H9 (cell line): Measurements from ENCODE around the gene UNC5B. TPM values are rescaled to one million over a fixed set of nuclear protein-coding genes. Genes with fewer than 3 reads are reported as not detected.

ENCODE experiments used
- DNase-seq: peaks from one replicate; pipeline ENCODE4 v3.0.0-alpha.2; 2017
- H2AFZ ChIP-seq: one replicate; pipeline ENCODE4 v1.6.1; 2013; ENCODE audit warnings: mild to moderate bottlenecking, low read length, control low read depth, moderate library complexity
- H2AK5ac ChIP-seq: 2 replicates; pipeline ENCODE4 v1.6.1; 2013; ENCODE audit warnings: low read length, control low read depth, mixed read lengths; ENCODE audit not compliant: insufficient read length
- H2BK120ac ChIP-seq: one replicate; pipeline ENCODE4 v1.6.1; 2013; ENCODE audit warnings: low read depth, mild to moderate bottlenecking, low read length, control low read depth, inconsistent platforms; ENCODE audit not compliant: poor library complexity, severe bottlenecking
- H2BK12ac ChIP-seq: 2 replicates; pipeline ENCODE4 v1.6.1; 2013; ENCODE audit warnings: low read length, control low read depth, mixed read lengths, low read depth; ENCODE audit not compliant: insufficient read length
- H2BK15ac ChIP-seq: 2 replicates; pipeline ENCODE4 v1.6.1; 2013; ENCODE audit warnings: low read depth, low read length, control low read depth
- H2BK20ac ChIP-seq: one replicate; pipeline ENCODE4 v1.6.1; 2013; ENCODE audit warnings: low read depth, mild to moderate bottlenecking, low read length, control low read depth, inconsistent platforms; ENCODE audit not compliant: poor library complexity, severe bottlenecking
- H2BK5ac ChIP-seq: 2 replicates; pipeline ENCODE4 v1.6.1; 2013; ENCODE audit warnings: low read length, control low read depth, mixed read lengths; ENCODE audit not compliant: insufficient read length
- H3K14ac ChIP-seq: 2 replicates; pipeline ENCODE4 v1.6.1; 2013; ENCODE audit warnings: low read length, control low read depth; ENCODE audit not compliant: insufficient read depth
- H3K18ac ChIP-seq: 2 replicates; pipeline ENCODE4 v1.6.1; 2013; ENCODE audit warnings: low read depth, mild to moderate bottlenecking, mixed read lengths, low read length, control low read depth; ENCODE audit not compliant: insufficient read length
- H3K23ac ChIP-seq: 2 replicates; pipeline ENCODE4 v1.6.1; 2013; ENCODE audit warnings: low read length, control low read depth, mixed read lengths, low read depth; ENCODE audit not compliant: insufficient read length
- H3K23me2 ChIP-seq: 2 replicates; pipeline ENCODE4 v1.6.1; 2013; ENCODE audit warnings: low read depth, mild to moderate bottlenecking, mixed read lengths, low read length, control low read depth; ENCODE audit not compliant: insufficient read length, poor library complexity, severe bottlenecking
- H3K27ac ChIP-seq: 2 replicates; pipeline ENCODE4 v1.5.1; 2013; ENCODE audit warnings: low read length, control low read depth, mixed read lengths, low read depth; ENCODE audit not compliant: insufficient read length
- H3K27me3 ChIP-seq: 2 replicates; pipeline ENCODE4 v1.6.1; 2013; ENCODE audit warnings: low read length, control low read depth, inconsistent platforms; ENCODE audit not compliant: insufficient read depth
- H3K4ac ChIP-seq: 2 replicates; pipeline ENCODE4 v1.6.1; 2013; ENCODE audit warnings: low read depth, mild to moderate bottlenecking, control low read depth, inconsistent platforms, low read length, moderate library complexity
- H3K4me1 ChIP-seq: 2 replicates; pipeline ENCODE4 v1.6.1; 2013; ENCODE audit warnings: low read length, control low read depth, inconsistent platforms; ENCODE audit not compliant: insufficient read depth
- H3K4me2 ChIP-seq: 2 replicates; pipeline ENCODE4 v1.6.1; 2013; ENCODE audit warnings: low read length, control low read depth, mixed read lengths; ENCODE audit not compliant: insufficient read length, insufficient read depth
- H3K56ac ChIP-seq: 2 replicates; pipeline ENCODE4 v1.6.1; 2013; ENCODE audit warnings: low read depth, mild to moderate bottlenecking, mixed read lengths, low read length, control low read depth; ENCODE audit not compliant: insufficient read length
- H3K79me1 ChIP-seq: 2 replicates; pipeline ENCODE4 v1.6.1; 2013; ENCODE audit warnings: low read depth, mild to moderate bottlenecking, moderate library complexity, low read length, control low read depth, inconsistent platforms; ENCODE audit not compliant: insufficient read depth, poor library complexity, severe bottlenecking
- H3K79me2 ChIP-seq: 2 replicates; pipeline ENCODE4 v1.6.1; 2013; ENCODE audit warnings: low read length, control low read depth, inconsistent platforms; ENCODE audit not compliant: insufficient read depth
- H3K9ac ChIP-seq: 2 replicates; pipeline ENCODE4 v1.6.1; 2013; ENCODE audit warnings: low read length, control low read depth, mixed read lengths; ENCODE audit not compliant: insufficient read length; ENCODE audit errors: extremely low read depth
- H3K9me3 ChIP-seq: one replicate; pipeline ENCODE4 v1.6.1; 2013; ENCODE audit warnings: low read depth, low read length, inconsistent platforms; ENCODE audit not compliant: control insufficient read depth
- H3T11ph ChIP-seq: one replicate; pipeline ENCODE4 v1.6.1; 2013; ENCODE audit warnings: mild to moderate bottlenecking, low read length, control low read depth, inconsistent platforms
- H4K20me1 ChIP-seq: one replicate; pipeline ENCODE4 v1.6.1; 2013; ENCODE audit not compliant: control insufficient read depth, insufficient read length, insufficient read depth
- H4K5ac ChIP-seq: 2 replicates; pipeline ENCODE4 v1.6.1; 2013; ENCODE audit warnings: low read depth, mild to moderate bottlenecking, mixed read lengths, low read length, control low read depth; ENCODE audit not compliant: insufficient read length
- H4K8ac ChIP-seq: replicated peaks from 2 replicates; pipeline ENCODE4 v1.6.1; 2013; ENCODE audit warnings: low read length, control low read depth, mixed read lengths, low read depth; ENCODE audit not compliant: insufficient read length
- H4K91ac ChIP-seq: 2 replicates; pipeline ENCODE4 v1.6.1; 2013; ENCODE audit warnings: low read depth, mild to moderate bottlenecking, moderate library complexity, mixed read lengths, low read length, control low read depth; ENCODE audit not compliant: insufficient read length
- H3K27ac Mint-ChIP-seq, 3 experiments: 2 replicates in 2 of 3; 3 replicates in 1 of 3; pipeline ENCODE4 v1.8.0; 2020 to 2021; ENCODE audit warnings: mixed read lengths in 3 of 3, mild to moderate bottlenecking in 1 of 3, moderate library complexity in 1 of 3
- H3K27me3 Mint-ChIP-seq: 2 replicates; pipeline ENCODE4 v1.8.0; 2021; ENCODE audit warnings: low read depth, mild to moderate bottlenecking, moderate library complexity, mixed read lengths
- H3K36me3 Mint-ChIP-seq, 3 experiments: 2 replicates in 2 of 3; 3 replicates in 1 of 3; pipeline ENCODE4 v1.8.0; 2020 to 2021; ENCODE audit warnings: low read depth in 3 of 3, mixed read lengths in 3 of 3; ENCODE audit not compliant: insufficient read depth in 1 of 3
- H3K4me1 Mint-ChIP-seq, 2 experiments: 2 replicates each; pipeline ENCODE4 v1.8.0; 2020; ENCODE audit warnings: mixed read lengths in 2 of 2
- H3K4me3 Mint-ChIP-seq, 2 experiments: 2 replicates in 1 of 2; 3 replicates in 1 of 2; pipeline ENCODE4 v1.8.0; 2020 to 2021; ENCODE audit warnings: mild to moderate bottlenecking in 2 of 2, mixed read lengths in 2 of 2, moderate library complexity in 1 of 2
- H3K9me3 Mint-ChIP-seq, 2 experiments: 2 replicates in 1 of 2; 3 replicates in 1 of 2; pipeline ENCODE4 v1.8.0; 2020; ENCODE audit warnings: mild to moderate bottlenecking in 2 of 2, mixed read lengths in 2 of 2, moderate library complexity in 1 of 2
- CTCF ChIP-seq: fragments of 200-600 bp; sonication (generic); conservative IDR thresholded peaks from 3 replicates; pipeline ENCODE4 v1.8.0; 2021; ENCODE audit warnings: antibody characterized with exemption, mild to moderate bottlenecking
- WGBS: extraction: QIAGEN DNeasy Blood & Tissue Kit; methylation state at CpG from one replicate; pipeline ENCODE4 v1.1.7; 2013; ENCODE audit warnings: missing lambda C conversion rate, low lambda C conversion rate, mixed read lengths; ENCODE audit not compliant: insufficient read length; ENCODE audit errors: extremely low coverage; 5-methylcytosine and 5-hydroxymethylcytosine counted together
- total RNA-seq: library from RNA; stranded (reverse); gene quantifications from 2 replicates; pipeline ENCODE4 v1.2.1, GENCODE V29; 2021

Gene UNC5B
- total RNA-seq, 1 experiment from 2014 or later, result 28.4 TPM

DNA sequence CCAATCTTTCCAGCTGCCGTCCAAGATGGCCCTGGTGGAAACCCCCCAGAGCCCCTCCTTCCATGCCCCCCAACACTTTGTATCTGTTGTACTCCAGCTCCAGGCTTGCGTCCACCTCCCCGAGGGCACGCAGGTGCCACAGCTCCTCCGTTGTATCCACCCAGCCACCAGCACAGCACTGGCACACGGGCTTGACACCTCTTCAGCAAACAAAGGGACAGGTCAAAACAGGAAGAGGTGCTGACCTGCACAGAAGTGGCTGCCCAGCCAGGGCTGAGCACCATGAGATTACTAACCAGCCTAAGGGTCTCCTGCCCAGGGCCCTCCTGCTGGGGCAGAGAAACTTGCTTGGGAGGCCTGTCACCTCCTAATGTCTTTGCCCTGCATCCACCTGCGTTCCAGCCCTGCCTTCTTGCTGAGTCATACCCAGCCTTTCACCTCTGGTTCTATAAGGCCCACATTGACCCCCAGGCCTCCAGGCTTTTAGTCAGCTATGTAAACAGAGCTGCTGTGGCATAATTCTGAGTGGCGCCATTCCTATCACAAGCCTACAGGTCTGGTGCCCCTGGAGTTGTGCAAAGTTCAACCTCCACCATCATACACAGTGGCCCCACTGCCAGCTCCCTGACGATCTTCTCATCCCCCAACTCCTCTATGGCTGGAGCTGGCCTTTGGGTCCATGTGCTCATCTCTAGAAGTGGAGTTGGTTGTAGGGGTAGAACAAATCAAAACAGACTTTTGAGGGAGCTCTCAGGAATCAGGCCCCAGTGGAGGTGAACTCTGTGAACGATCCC is 127.6 kb downstream of the UNC5B start:
- Histone ChIP-seq H3K14ac (no peak overlapping the region; the same call in 1 of the 2 replicates), H3K9ac (no peak overlapping the region), H2BK5ac (no peak overlapping the region), H3T11ph (no peak overlapping the region), H3K18ac (no peak overlapping the region), H2BK120ac (no peak overlapping the region), H3K23me2 (peaks cover 3% of the 10 kb centered on the region), H3K56ac (no peak overlapping the region), H3K27me3 (no peaks in the 10 kb centered on the region; the same call in 1 of the 2 replicates), H3K4me1 (peaks cover 10% of the 10 kb centered on the region), H3K27ac (no peak overlapping the region), H3K79me1 (no peaks in the 10 kb centered on the region), H2AK5ac (no peak overlapping the region), H4K20me1 (no peaks in the 10 kb centered on the region), H2BK20ac (no peak overlapping the region), H3K9me3 (no peaks in the 10 kb centered on the region), H3K79me2 (no peaks in the 10 kb centered on the region), H4K8ac (no peak overlapping the region), H3K23ac (no peak overlapping the region), H2AFZ (no peak overlapping the region), H3K4me2 (no peak overlapping the region), H4K91ac (no peak overlapping the region), H2BK15ac (no peak overlapping the region), H2BK12ac (no peak overlapping the region), H4K5ac (no peak overlapping the region), H3K4ac (no peak overlapping the region)
- Mint-ChIP-seq H3K36me3 (peaks cover 6 to 15% (median 12%) of the 10 kb centered on the region in 3 experiments; a peak in 6 of 7 replicates), H3K4me1 (peaks cover 67 to 70% of the 10 kb centered on the region in 2 experiments), H3K27ac (peak overlapping the region; percentile 45 to 95 (median 59); a peak in 6 of 7 replicates), H3K27me3 (peaks cover 2% of the 10 kb centered on the region; the same call in 1 of the 2 replicates), H3K9me3 (no peaks in the 10 kb centered on the region), H3K4me3 (no peak overlapping the region)
- DNase-seq, result no peak
- TF ChIP-seq CTCF, result no peak
- WGBS, result no CpG with 5 or more reads among the region's 10 CpGs
